ENCODE results near the gene TBC1D3L. TPM values are rescaled to one million over a fixed set of nuclear protein-coding genes. Genes with fewer than 3 reads are reported as not detected.
"Not testable (repeated sequence)": the region's sequence is repeated elsewhere in the genome, so short reads cannot be mapped to it uniquely, and the experiment has no call there.

The TBC1D3L gene
- total RNA-seq (2014; rRNA removed; shearing (Covaris generic)): 3.9 and 11.4 TPM in 2 replicates
- polyA plus RNA-seq (2016; fragmentation: Nextera tagmentation; extraction: Ambion mirVana): 3.5 and 4.2 TPM in 2 replicates

DNA sequence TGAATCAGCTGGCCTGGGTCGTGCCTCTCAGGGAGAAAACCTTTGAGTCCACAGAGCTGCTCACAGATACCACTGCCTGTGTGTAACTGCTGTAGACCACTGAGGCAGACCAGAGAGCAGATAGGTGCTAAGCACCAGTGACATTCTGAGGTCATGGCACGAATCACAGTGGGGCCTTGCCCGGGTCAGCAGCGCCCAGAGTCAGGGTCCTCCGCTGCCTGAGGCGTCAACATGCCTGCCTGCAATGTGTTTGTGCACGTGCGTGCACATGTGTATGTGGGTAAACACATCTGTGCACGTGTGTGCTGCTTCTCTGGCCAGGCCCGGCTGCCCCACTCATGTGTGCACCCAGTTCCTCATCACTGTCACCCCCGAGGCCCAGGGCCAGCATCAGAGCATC lies at the start of gene TBC1D3L:
TSS of gene TBC1D3L (minus strand) at position 101 of the 400 bp plus-strand sequence. CDS start 1,540 bp downstream, outside the sequence.
- H3K9ac ChIP-seq; H3K4me2 ChIP-seq (ENCODE audit: unreplicated experiment); H3F3A ChIP-seq (ENCODE audit: insufficient read depth); DNase-seq; H3K79me2 ChIP-seq (ENCODE audit: insufficient read depth); H3K27me3 ChIP-seq (replicated peaks; ENCODE audit: insufficient read depth); H3K9me2 ChIP-seq (ENCODE audit: insufficient read depth); H4K20me1 ChIP-seq (ENCODE audit: insufficient read depth); H2AFZ ChIP-seq; in situ Hi-C loops (cut with MboI); H3K27ac ChIP-seq; H3K9me3 ChIP-seq (ENCODE audit: low read depth); H3K4me3 ChIP-seq; H3K4me1 ChIP-seq (ENCODE audit: insufficient read depth); H3K36me3 ChIP-seq (ENCODE audit: low read depth): not testable (repeated sequence)
- no CpG with 5 or more reads among the region's 11 CpGs for WGBS, 2 experiments (ENCODE audit: low coverage in 1 of 2, low lambda C conversion rate in 2 of 2, missing lambda C conversion rate in 2 of 2)

DNA sequence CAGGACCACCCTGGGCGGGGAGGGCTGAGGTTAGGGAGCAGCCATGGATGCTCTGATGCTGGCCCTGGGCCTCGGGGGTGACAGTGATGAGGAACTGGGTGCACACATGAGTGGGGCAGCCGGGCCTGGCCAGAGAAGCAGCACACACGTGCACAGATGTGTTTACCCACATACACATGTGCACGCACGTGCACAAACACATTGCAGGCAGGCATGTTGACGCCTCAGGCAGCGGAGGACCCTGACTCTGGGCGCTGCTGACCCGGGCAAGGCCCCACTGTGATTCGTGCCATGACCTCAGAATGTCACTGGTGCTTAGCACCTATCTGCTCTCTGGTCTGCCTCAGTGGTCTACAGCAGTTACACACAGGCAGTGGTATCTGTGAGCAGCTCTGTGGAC lies 14.8 kb upstream of the TBC1D3L start, which contains the start of gene TBC1D3D:
TSS of gene TBC1D3D (plus strand) at position 301 of the 400 bp plus-strand sequence. CDS start 1,585 bp downstream, outside the sequence.
- no CpG with 5 or more reads among the region's 11 CpGs for WGBS, 2 experiments (ENCODE audit: low coverage in 1 of 2, low lambda C conversion rate in 2 of 2, missing lambda C conversion rate in 2 of 2)
- H3K79me2 ChIP-seq (ENCODE audit: insufficient read depth); H2AFZ ChIP-seq; H3K9me2 ChIP-seq (ENCODE audit: insufficient read depth); H3K9me3 ChIP-seq (ENCODE audit: low read depth); in situ Hi-C loops (cut with MboI); DNase-seq; H3K36me3 ChIP-seq (ENCODE audit: low read depth); H3K4me1 ChIP-seq (ENCODE audit: insufficient read depth); H3K4me2 ChIP-seq (ENCODE audit: unreplicated experiment); H3F3A ChIP-seq (ENCODE audit: insufficient read depth); H3K27ac ChIP-seq; H3K9ac ChIP-seq; H3K27me3 ChIP-seq (replicated peaks; ENCODE audit: insufficient read depth); H3K4me3 ChIP-seq; H4K20me1 ChIP-seq (ENCODE audit: insufficient read depth): not testable (repeated sequence)

Small RNA genes lying within 50 kb of the gene (small RNA-seq; reads per million reads assigned to genes)
- gene RF00001 (ENCODE audit: low read depth, low replicate concordance): not detected

Other genes starting within 250 kb of the TBC1D3L start
- not detected in 2 replicates for gene HNF1B, start 244.0 kb downstream of the TBC1D3L start, total RNA-seq (2014; rRNA removed; shearing (Covaris generic))
- gene HNF1B, start 244.0 kb downstream of the TBC1D3L start, polyA plus RNA-seq (2016; fragmentation: Nextera tagmentation; extraction: Ambion mirVana): not detected in 2 replicates
- not detected in 2 replicates for gene TBC1D3K, start 64.6 kb downstream of the TBC1D3L start, total RNA-seq (2014; rRNA removed; shearing (Covaris generic))
- not detected in 2 replicates for gene TBC1D3K, start 64.6 kb downstream of the TBC1D3L start, polyA plus RNA-seq (2016; fragmentation: Nextera tagmentation; extraction: Ambion mirVana)
- not detected in 2 replicates for gene TBC1D3D, start 14.9 kb upstream of the TBC1D3L start, total RNA-seq (2014; rRNA removed; shearing (Covaris generic))
- not detected in 2 replicates for gene TBC1D3D, start 14.9 kb upstream of the TBC1D3L start, polyA plus RNA-seq (2016; fragmentation: Nextera tagmentation; extraction: Ambion mirVana)
- not detected in 2 replicates for gene TBC1D3C, start 79.6 kb upstream of the TBC1D3L start, total RNA-seq (2014; rRNA removed; shearing (Covaris generic))
- gene TBC1D3C, start 79.6 kb upstream of the TBC1D3L start, polyA plus RNA-seq (2016; fragmentation: Nextera tagmentation; extraction: Ambion mirVana): not detected in 2 replicates
- not detected in 2 replicates for gene TBC1D3E, start 138.9 kb upstream of the TBC1D3L start, total RNA-seq (2014; rRNA removed; shearing (Covaris generic))
- not detected in 2 replicates for gene TBC1D3E, start 138.9 kb upstream of the TBC1D3L start, polyA plus RNA-seq (2016; fragmentation: Nextera tagmentation; extraction: Ambion mirVana)
- not detected in 2 replicates for gene TBC1D3, start 203.5 kb upstream of the TBC1D3L start, total RNA-seq (2014; rRNA removed; shearing (Covaris generic))
- gene TBC1D3, start 203.5 kb upstream of the TBC1D3L start, polyA plus RNA-seq (2016; fragmentation: Nextera tagmentation; extraction: Ambion mirVana): 0.15 TPM in 1 of 2 replicates, not detected in the other

Measured in GM23248 (cell line).